K562 (cell line): ENCODE results near the gene SORCS1. TPM values are rescaled to one million over a fixed set of nuclear protein-coding genes. Genes with fewer than 3 reads are reported as not detected.

Experiments
- CLOCK ChIP-seq: fragments of 250-450 bp; sonication (Bioruptor Pico); IDR thresholded peaks from 2 replicates; pipeline ENCODE4 v1.4.0; 2020; ENCODE audit warnings: mild to moderate bottlenecking, moderate library complexity, borderline replicate concordance
- HBP1 ChIP-seq: fragments of 450-650 bp; formaldehyde crosslinking; IDR thresholded peaks from 2 replicates; pipeline ENCODE4 v1.4.0; 2022; ENCODE audit warnings: missing genetic modification characterization
- LCOR ChIP-seq: sonication (generic); formaldehyde crosslinking; IDR thresholded peaks from 2 replicates; pipeline ENCODE4 v1.8.0; 2022; ENCODE audit warnings: mild to moderate bottlenecking, missing genetic modification reagents
- PML ChIP-seq: IDR thresholded peaks from 2 replicates; pipeline ENCODE4 v1.6.1; 2012; ENCODE audit warnings: low read length, inconsistent platforms
- POLR2G ChIP-seq: fragments of 200-400 bp; formaldehyde crosslinking; IDR thresholded peaks from 2 replicates; pipeline ENCODE4 v1.6.1; 2017; ENCODE audit warnings: low read depth, mild to moderate bottlenecking, antibody characterized with exemption, low read length, moderate library complexity
- RCOR1 ChIP-seq, 2 experiments: IDR thresholded peaks; 2 replicates each; pipeline ENCODE4 v1.6.1; 2012; ENCODE audit warnings: low read depth in 2 of 2, low read length in 2 of 2, borderline replicate concordance in 1 of 2, improper control_type of control experiment in 1 of 2
- STAT5A ChIP-seq: IDR thresholded peaks from 2 replicates; pipeline ENCODE4 v1.6.1; 2012; ENCODE audit warnings: low read length, inconsistent platforms, borderline replicate concordance
- ZBTB11 ChIP-seq, 3 experiments: fragments of 200-800 bp in 1 of 3; fragments of 250-450 bp in 1 of 3; fragments of 450-650 bp in 1 of 3; sonication (Bioruptor Pico) in 1 of 3; sonication (Bioruptor generic) in 1 of 3; formaldehyde crosslinking in 1 of 3; IDR thresholded peaks; 2 replicates each; pipeline versions ENCODE4 v1.6.1 to v1.8.0; 2016 to 2022; ENCODE audit warnings: mild to moderate bottlenecking in 2 of 3, missing genetic modification characterization in 2 of 3, missing compliant biosample characterization in 1 of 3, moderate library complexity in 1 of 3
- polyA plus RNA-seq, 8 experiments: library from polyadenylated mRNA; depleted of rRNA in 4 of 8; stranded (reverse) in 5 of 8; unstranded in 3 of 8; fragments of >200 nt; fragmentation: Nextera tagmentation in 2 of 8; fragmentation: Illumina TruSeq in 1 of 8; extraction: Ambion mirVana in 2 of 8; extraction: Trizol in 1 of 8; gene quantifications; 2 replicates each; pipeline versions ENCODE4 v1.2.1 to v1.2.3, GENCODE V29; 2011 to 2014; ENCODE audit warnings: inconsistent platforms in 1 of 8, missing spikeins in 1 of 8
- total RNA-seq, 7 experiments: library from RNA; depleted of rRNA in 6 of 7; stranded (reverse); fragments of >200 nt in 6 of 7; fragmentation: Illumina TruSeq in 2 of 7; extraction: Trizol in 2 of 7; gene quantifications; 2 replicates each; pipeline versions ENCODE4 v1.2.1 to v1.2.3, GENCODE V29; 2011 to 2021; ENCODE audit warnings: low replicate concordance in 1 of 7

The SORCS1 gene
- total and polyA plus RNA-seq, 9 of the 15 experiments (the other 6 are each of a cell fraction or from before 2014, with no cell fraction given) = 1.5 to 3.9 (median 2.7) TPM

- no peak for TF ChIP-seq CLOCK (CRISPR knock-in tag)
- no peak for TF ChIP-seq ZBTB11 (CRISPR knock-in tag; IDR thresholded peaks at IDR 0.05)
- no peak for TF ChIP-seq HBP1 (CRISPR knock-in tag)
- TF ChIP-seq PML = no peak
- no peak for TF ChIP-seq POLR2G
- no peak for TF ChIP-seq RCOR1 (IDR thresholded peaks at IDR 0.05; ENCODE audit: borderline replicate concordance in 1 of 2, low read depth in 2 of 2, low read length in 2 of 2)
- TF ChIP-seq LCOR = no peak
- TF ChIP-seq STAT5A = no peak
These were observed 1.9 kb upstream of the SORCS1 start (continued) for GRCh38 chr10:107166403-107166802.
